CD14-positive monocyte (primary cell): ENCODE measurements around the gene CIB4. TPM values are rescaled to one million over a fixed set of nuclear protein-coding genes. Genes with fewer than 3 reads are reported as not detected.

ENCODE experiments used
- DNase-seq, 3 donors: peaks; one replicate each; pipeline ENCODE4 v3.0.0-alpha.2; 2011 to 2022
- H2AFZ ChIP-seq: 2 replicates; pipeline ENCODE4 v1.6.0; 2012; ENCODE audit warnings: mild to moderate bottlenecking, low read depth, low read length, inconsistent platforms; ENCODE audit not compliant: insufficient read depth, poor library complexity, severe bottlenecking
- H3K27ac ChIP-seq, 2 donors: 1 replicate in 1 of 2; 2 replicates in 1 of 2; pipeline ENCODE4 v1.5.1; 2012 to 2013; ENCODE audit warnings: low read length in 2 of 2, control low read depth in 1 of 2, inconsistent platforms in 1 of 2, low read depth in 1 of 2, mild to moderate bottlenecking in 1 of 2
- H3K27me3 ChIP-seq, 2 donors: one replicate each; pipeline versions ENCODE4 v1.6.0 to v1.6.1; 2011 to 2013; ENCODE audit warnings: low read length in 2 of 2; ENCODE audit not compliant: control insufficient read depth in 2 of 2, insufficient read depth in 2 of 2
- H3K36me3 ChIP-seq, 2 donors: replicated peaks in 1 of 2; 1 replicate in 1 of 2; 2 replicates in 1 of 2; pipeline versions ENCODE4 v1.5.1 to v1.6.1; 2012 to 2013; ENCODE audit warnings: low read length in 2 of 2, control low read depth in 1 of 2, inconsistent platforms in 1 of 2, mild to moderate bottlenecking in 1 of 2; ENCODE audit not compliant: insufficient read depth in 2 of 2, control insufficient read depth in 1 of 2
- H3K4me1 ChIP-seq, 2 donors: 1 replicate in 1 of 2; 2 replicates in 1 of 2; pipeline versions ENCODE4 v1.5.1 to v1.6.1; 2012 to 2013; ENCODE audit warnings: low read length in 2 of 2, control low read depth in 1 of 2, inconsistent platforms in 1 of 2, mild to moderate bottlenecking in 1 of 2, moderate library complexity in 1 of 2; ENCODE audit not compliant: insufficient read depth in 2 of 2, control insufficient read depth in 1 of 2
- H3K4me2 ChIP-seq: replicated peaks from 2 replicates; pipeline ENCODE3; 2012; ENCODE audit warnings: low read length, moderate library complexity, mild to moderate bottlenecking; ENCODE audit not compliant: poor library complexity, severe bottlenecking; ENCODE audit errors: extremely low read depth
- H3K4me3 ChIP-seq, 3 experiments: fragments of 200-600 bp in 1 of 3; sonication (generic) in 1 of 3; replicated peaks in 1 of 3; 1 replicate in 2 of 3; 2 replicates in 1 of 3; pipeline ENCODE4 v1.5.1; 2011 to 2013; ENCODE audit warnings: low read length in 3 of 3, mild to moderate bottlenecking in 3 of 3, control low read depth in 2 of 3, low read depth in 2 of 3, inconsistent platforms in 1 of 3, moderate library complexity in 1 of 3
- H3K79me2 ChIP-seq: 2 replicates; pipeline ENCODE4 v1.6.0; 2012; ENCODE audit warnings: mild to moderate bottlenecking, control low read depth, inconsistent platforms, low read length, moderate library complexity; ENCODE audit not compliant: insufficient read depth
- H3K9ac ChIP-seq: 2 replicates; pipeline ENCODE4 v1.6.0; 2017; ENCODE audit warnings: low read length, mild to moderate bottlenecking; ENCODE audit not compliant: insufficient read depth, poor library complexity, severe bottlenecking
- H3K9me3 ChIP-seq, 2 donors: replicated peaks in 1 of 2; 1 replicate in 1 of 2; 2 replicates in 1 of 2; pipeline versions ENCODE4 v1.5.1 to v1.6.1; 2012 to 2013; ENCODE audit warnings: low read length in 2 of 2, control low read depth in 1 of 2; ENCODE audit not compliant: control insufficient read depth in 1 of 2, insufficient read depth in 1 of 2
- H4K20me1 ChIP-seq: 2 replicates; pipeline ENCODE4 v1.6.0; 2012; ENCODE audit warnings: mild to moderate bottlenecking, low read length, control low read depth, moderate library complexity; ENCODE audit not compliant: insufficient read depth
- H3K27ac Mint-ChIP-seq, 7 donors: one replicate each; pipeline ENCODE4 v1.8.0; 2020; ENCODE audit warnings: mild to moderate bottlenecking in 7 of 7, mixed read lengths in 7 of 7, moderate library complexity in 6 of 7, inconsistent platforms in 2 of 7
- H3K27me3 Mint-ChIP-seq, 3 donors: one replicate each; pipeline ENCODE4 v1.8.0; 2021 to 2022; ENCODE audit warnings: low read depth in 3 of 3, mild to moderate bottlenecking in 3 of 3, mixed read lengths in 3 of 3, moderate library complexity in 3 of 3, inconsistent platforms in 1 of 3
- H3K36me3 Mint-ChIP-seq, 2 donors: one replicate each; pipeline ENCODE4 v1.8.0; 2020; ENCODE audit warnings: mixed read lengths in 2 of 2, inconsistent platforms in 1 of 2, mild to moderate bottlenecking in 1 of 2
- H3K4me1 Mint-ChIP-seq: one replicate; pipeline ENCODE4 v1.8.0; 2020; ENCODE audit warnings: mild to moderate bottlenecking, mixed read lengths
- H3K4me3 Mint-ChIP-seq, 2 donors: one replicate each; pipeline ENCODE4 v1.8.0; 2020; ENCODE audit warnings: mild to moderate bottlenecking in 2 of 2, mixed read lengths in 2 of 2, moderate library complexity in 1 of 2
- H3K9me3 Mint-ChIP-seq, 7 donors: one replicate each; pipeline ENCODE4 v1.8.0; 2020 to 2022; ENCODE audit warnings: mixed read lengths in 7 of 7, mild to moderate bottlenecking in 6 of 7, moderate library complexity in 6 of 7, inconsistent platforms in 2 of 7
- CTCF ChIP-seq: fragments of 200-600 bp; IDR thresholded peaks from one replicate; pipeline ENCODE4 v1.8.0; 2022; ENCODE audit warnings: antibody characterized with exemption, mild to moderate bottlenecking
- WGBS: methylation state at CpG from one replicate; pipeline ENCODE4 v1.1.5; 2013; ENCODE audit warnings: missing lambda C conversion rate; ENCODE audit not compliant: insufficient coverage; 5-methylcytosine and 5-hydroxymethylcytosine counted together
- intact Hi-C, 2 donors: fragments of 100-400 bp; cut with micrococcal nuclease; formaldehyde crosslinking; loops; one replicate each; pipeline versions ENCODE4 v1.15.0 to v1.15.1; 2023
- polyA plus RNA-seq, 3 donors: library from polyadenylated mRNA; depleted of rRNA in 1 of 3; unstranded in 2 of 3; stranded (reverse) in 1 of 3; fragments of 300-500 nt in 2 of 3; fragments of >200 nt in 1 of 3; fragmentation: Illumina TruSeq in 2 of 3; gene quantifications; 1 replicate in 2 of 3; 2 replicates in 1 of 3; pipeline ENCODE4 v1.2.3, GENCODE V29; 2012 to 2021

CIB4 gene
- polyA plus RNA-seq, 3 donors: not detected

- peak overlapping the region in 1 of 7 donors; percentile 63 for H3K27ac Mint-ChIP-seq
- intact Hi-C loops: no loop called here
- no peak overlapping the region for H3K4me2 ChIP-seq
- no peak overlapping the region for H2AFZ ChIP-seq
- H3K27me3 ChIP-seq: no peaks in the 10 kb centered on the region
- 93% methylated on average over 15 of the region's 15 CpGs for WGBS
- H3K4me1 Mint-ChIP-seq: no peaks in the 10 kb centered on the region
- TF ChIP-seq CTCF: no peak
- no peak overlapping the region for H3K4me3 ChIP-seq
- H3K27ac ChIP-seq: no peak overlapping the region
- H3K27me3 Mint-ChIP-seq: peaks cover 15 to 33% (median 16%) of the 10 kb centered on the region in 3 donors
- no peaks in the 10 kb centered on the region for H3K36me3 Mint-ChIP-seq
- no peak overlapping the region for H3K9ac ChIP-seq
- no peaks in the 10 kb centered on the region for H3K4me1 ChIP-seq
- H3K9me3 Mint-ChIP-seq: no peaks in the 10 kb centered on the region
- H4K20me1 ChIP-seq: no peaks in the 10 kb centered on the region
- H3K9me3 ChIP-seq: no peaks in the 10 kb centered on the region
- H3K4me3 Mint-ChIP-seq: no peak overlapping the region
- no peak for DNase-seq
- no peaks in the 10 kb centered on the region for H3K36me3 ChIP-seq
- no peaks in the 10 kb centered on the region for H3K79me2 ChIP-seq
These were observed 66.9 kb downstream of the CIB4 start for GRCh38 chr2:26574066-26574899.

GRCh38 chr2:26573241-26573925, 67.8 kb downstream of the CIB4 start:
- Mint-ChIP-seq H3K36me3 (no peaks in the 10 kb centered on the region), H3K4me3 (no peak overlapping the region), H3K9me3 (no peaks in the 10 kb centered on the region), H3K27me3 (peaks cover 6 to 34% (median 12%) of the 10 kb centered on the region in 3 donors), H3K4me1 (no peaks in the 10 kb centered on the region), H3K27ac (no peak overlapping the region)
- 92% methylated on average over 13 of the region's 17 CpGs for WGBS
- H4K20me1 ChIP-seq: no peaks in the 10 kb centered on the region
- no peaks in the 10 kb centered on the region for H3K36me3 ChIP-seq
- no peak overlapping the region for H2AFZ ChIP-seq
- no peak for DNase-seq
- H3K27ac ChIP-seq: no peak overlapping the region
- H3K9ac ChIP-seq: no peak overlapping the region
- no peaks in the 10 kb centered on the region for H3K4me1 ChIP-seq
- H3K9me3 ChIP-seq: no peaks in the 10 kb centered on the region
- no peaks in the 10 kb centered on the region for H3K79me2 ChIP-seq
- TF ChIP-seq CTCF: no peak
- intact Hi-C loops: no loop called here
- no peak overlapping the region for H3K4me3 ChIP-seq
- H3K4me2 ChIP-seq: no peak overlapping the region
- H3K27me3 ChIP-seq: no peaks in the 10 kb centered on the region
